Liver (tissue), 3 donors: ENCODE measurements around the gene ARMC7.

Source experiments
- CTCF ChIP-seq: fragments of 150-350 bp; IDR thresholded peaks from 2 replicates; pipeline ENCODE4 v1.5.1; 2017; ENCODE audit warnings: improper control_type of control experiment, low read depth, low read length; ENCODE audit not compliant: missing input control
- EGR1 ChIP-seq, 2 donors: IDR thresholded peaks; 2 replicates each; pipeline ENCODE4 v1.6.1; 2016 to 2018; ENCODE audit warnings: antibody characterized with exemption in 2 of 2, low read depth in 2 of 2
- GABPA ChIP-seq, 2 donors: IDR thresholded peaks in 1 of 2; conservative IDR thresholded peaks in 1 of 2; 2 replicates each; pipeline ENCODE4 v1.6.1; 2016; ENCODE audit warnings: antibody characterized with exemption in 2 of 2, mild to moderate bottlenecking in 1 of 2, moderate library complexity in 1 of 2
- NR2F2 ChIP-seq: IDR thresholded peaks from 2 replicates; pipeline ENCODE4 v1.6.1; 2016; ENCODE audit warnings: antibody characterized with exemption
- RAD21 ChIP-seq, 2 donors: IDR thresholded peaks; 2 replicates each; pipeline ENCODE4 v1.6.1; 2016; ENCODE audit warnings: antibody characterized with exemption in 2 of 2, mild to moderate bottlenecking in 2 of 2
- TF ChIP-seq, protein P1 (sequence below): IDR thresholded peaks from 2 replicates; pipeline ENCODE4 v1.6.1; 2016; ENCODE audit warnings: antibody characterized with exemption, mild to moderate bottlenecking
- TF ChIP-seq, protein P2 (sequence below): IDR thresholded peaks from 2 replicates; pipeline ENCODE4 v1.6.1; 2016; ENCODE audit warnings: antibody characterized with exemption
- TF ChIP-seq, protein P3 (sequence below): IDR thresholded peaks from 2 replicates; pipeline ENCODE4 v1.6.1; 2016; ENCODE audit warnings: antibody characterized with exemption
- donor health status: healthy.
- donor health status: healthy.

GRCh38 chr17:75079023-75079373, 30.8 kb upstream of the ARMC7 start:
- TF ChIP-seq CTCF: no peak
- TF ChIP-seq NR2F2: no peak
- no peak for TF ChIP-seq RAD21 (IDR thresholded peaks at IDR 0.05)
- TF ChIP-seq, protein P1, sequence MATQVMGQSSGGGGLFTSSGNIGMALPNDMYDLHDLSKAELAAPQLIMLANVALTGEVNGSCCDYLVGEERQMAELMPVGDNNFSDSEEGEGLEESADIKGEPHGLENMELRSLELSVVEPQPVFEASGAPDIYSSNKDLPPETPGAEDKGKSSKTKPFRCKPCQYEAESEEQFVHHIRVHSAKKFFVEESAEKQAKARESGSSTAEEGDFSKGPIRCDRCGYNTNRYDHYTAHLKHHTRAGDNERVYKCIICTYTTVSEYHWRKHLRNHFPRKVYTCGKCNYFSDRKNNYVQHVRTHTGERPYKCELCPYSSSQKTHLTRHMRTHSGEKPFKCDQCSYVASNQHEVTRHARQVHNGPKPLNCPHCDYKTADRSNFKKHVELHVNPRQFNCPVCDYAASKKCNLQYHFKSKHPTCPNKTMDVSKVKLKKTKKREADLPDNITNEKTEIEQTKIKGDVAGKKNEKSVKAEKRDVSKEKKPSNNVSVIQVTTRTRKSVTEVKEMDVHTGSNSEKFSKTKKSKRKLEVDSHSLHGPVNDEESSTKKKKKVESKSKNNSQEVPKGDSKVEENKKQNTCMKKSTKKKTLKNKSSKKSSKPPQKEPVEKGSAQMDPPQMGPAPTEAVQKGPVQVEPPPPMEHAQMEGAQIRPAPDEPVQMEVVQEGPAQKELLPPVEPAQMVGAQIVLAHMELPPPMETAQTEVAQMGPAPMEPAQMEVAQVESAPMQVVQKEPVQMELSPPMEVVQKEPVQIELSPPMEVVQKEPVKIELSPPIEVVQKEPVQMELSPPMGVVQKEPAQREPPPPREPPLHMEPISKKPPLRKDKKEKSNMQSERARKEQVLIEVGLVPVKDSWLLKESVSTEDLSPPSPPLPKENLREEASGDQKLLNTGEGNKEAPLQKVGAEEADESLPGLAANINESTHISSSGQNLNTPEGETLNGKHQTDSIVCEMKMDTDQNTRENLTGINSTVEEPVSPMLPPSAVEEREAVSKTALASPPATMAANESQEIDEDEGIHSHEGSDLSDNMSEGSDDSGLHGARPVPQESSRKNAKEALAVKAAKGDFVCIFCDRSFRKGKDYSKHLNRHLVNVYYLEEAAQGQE: no peak
- TF ChIP-seq GABPA (IDR thresholded peaks at IDR 0.05 in 1 of 2, conservative IDR thresholded peaks at IDR 0.05 in 1 of 2): no peak
- TF ChIP-seq, protein P2, sequence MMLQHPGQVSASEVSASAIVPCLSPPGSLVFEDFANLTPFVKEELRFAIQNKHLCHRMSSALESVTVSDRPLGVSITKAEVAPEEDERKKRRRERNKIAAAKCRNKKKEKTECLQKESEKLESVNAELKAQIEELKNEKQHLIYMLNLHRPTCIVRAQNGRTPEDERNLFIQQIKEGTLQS: no peak
- TF ChIP-seq, protein P3, sequence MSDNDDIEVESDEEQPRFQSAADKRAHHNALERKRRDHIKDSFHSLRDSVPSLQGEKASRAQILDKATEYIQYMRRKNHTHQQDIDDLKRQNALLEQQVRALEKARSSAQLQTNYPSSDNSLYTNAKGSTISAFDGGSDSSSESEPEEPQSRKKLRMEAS: no peak
- TF ChIP-seq EGR1 (IDR thresholded peaks at IDR 0.05; ENCODE audit: low read depth in 2 of 2): no peak
